ENCODE data around the gene KLRC3. TPM values are rescaled to one million over a fixed set of nuclear protein-coding genes. Genes with fewer than 3 reads are reported as not detected.

KLRC3 gene
- total RNA-seq, 3 donors from 2014 or later (not counting 1 experiment from before 2014, with no cell fraction given), result 10.7 to 69.1 (median 49.8) TPM

GRCh38 chr12:10365696-10366405, 54.5 kb downstream of the KLRC3 start:
- peak overlapping the region; percentile 70 for H3K4me3 ChIP-seq (ENCODE audit: low read length)
- no peaks in the 10 kb centered on the region for H3K27me3 ChIP-seq (ENCODE audit: control insufficient read depth, insufficient read depth, low read length)
- ATAC-seq (no peak), DNase-seq (peak in 1 of 2 donors; percentile 35)
- Mint-ChIP-seq H3K27me3 (ENCODE audit: low read depth in 2 of 2) (no peaks in the 10 kb centered on the region), H3K27ac (no peak overlapping the region), H3K4me1 (peaks cover 23 to 40% of the 10 kb centered on the region in 2 donors), H3K9me3 (peaks cover 0 to 2% of the 10 kb centered on the region in 2 donors), H3K4me3 (no peak overlapping the region), H3K36me3 (peaks cover 29% of the 10 kb centered on the region)
- no peaks in the 10 kb centered on the region for H3K9me3 ChIP-seq (ENCODE audit: control insufficient read depth, insufficient read depth, low read length)
- WGBS (ENCODE audit: insufficient coverage), result 41% methylated on average over 6 of the region's 6 CpGs
- TF ChIP-seq CTCF (IDR thresholded peaks at IDR 0.05), result no peak
- H3K4me1 ChIP-seq (ENCODE audit: control insufficient read depth, insufficient read depth, low read length), result peaks cover 68% of the 10 kb centered on the region
- intact Hi-C loops (cut with micrococcal nuclease), result loop anchor here (2.0 to 5.0 kb wide), 5 partner anchors 17 to 386 kb away; partner anchors contain the start of gene KLRD1
- H3K36me3 ChIP-seq (ENCODE audit: control insufficient read depth, insufficient read depth, low read length), result peaks cover 30% of the 10 kb centered on the region
- peak overlapping the region; percentile 83 for H3K27ac ChIP-seq (ENCODE audit: low read length)

GRCh38 chr12:10364815-10365622, 55.4 kb downstream of the KLRC3 start:
- peak; percentile 51 to 90 for DNase-seq
- TF ChIP-seq CTCF (IDR thresholded peaks at IDR 0.05), result no peak
- peaks cover 23 to 40% of the 10 kb centered on the region in 2 donors for H3K4me1 Mint-ChIP-seq
- peaks cover 22% of the 10 kb centered on the region for H3K36me3 Mint-ChIP-seq
- no peak overlapping the region for H3K27ac Mint-ChIP-seq
- no peaks in the 10 kb centered on the region for H3K9me3 ChIP-seq (ENCODE audit: control insufficient read depth, insufficient read depth, low read length)
- H3K9me3 Mint-ChIP-seq, result peaks cover 0 to 2% of the 10 kb centered on the region in 2 donors
- H3K36me3 ChIP-seq (ENCODE audit: control insufficient read depth, insufficient read depth, low read length), result peaks cover 21% of the 10 kb centered on the region
- no peak overlapping the region for H3K4me3 Mint-ChIP-seq
- peak overlapping the region; percentile 70 for H3K4me3 ChIP-seq (ENCODE audit: low read length)
- H3K27ac ChIP-seq (ENCODE audit: low read length), result peak overlapping the region; percentile 83
- H3K27me3 Mint-ChIP-seq (ENCODE audit: low read depth in 2 of 2), result no peaks in the 10 kb centered on the region
- intact Hi-C loops (cut with micrococcal nuclease), result loop anchor here (2.0 to 5.0 kb wide), 4 partner anchors 30 to 387 kb away; partner anchors contain the start of gene KLRD1
- no peaks in the 10 kb centered on the region for H3K27me3 ChIP-seq (ENCODE audit: control insufficient read depth, insufficient read depth, low read length)
- peak; percentile 74 to 83 (median 80) for ATAC-seq
- under 1% methylated on average over 15 of the region's 15 CpGs for WGBS (ENCODE audit: insufficient coverage)
- H3K4me1 ChIP-seq (ENCODE audit: control insufficient read depth, insufficient read depth, low read length), result peaks cover 63% of the 10 kb centered on the region

DNA sequence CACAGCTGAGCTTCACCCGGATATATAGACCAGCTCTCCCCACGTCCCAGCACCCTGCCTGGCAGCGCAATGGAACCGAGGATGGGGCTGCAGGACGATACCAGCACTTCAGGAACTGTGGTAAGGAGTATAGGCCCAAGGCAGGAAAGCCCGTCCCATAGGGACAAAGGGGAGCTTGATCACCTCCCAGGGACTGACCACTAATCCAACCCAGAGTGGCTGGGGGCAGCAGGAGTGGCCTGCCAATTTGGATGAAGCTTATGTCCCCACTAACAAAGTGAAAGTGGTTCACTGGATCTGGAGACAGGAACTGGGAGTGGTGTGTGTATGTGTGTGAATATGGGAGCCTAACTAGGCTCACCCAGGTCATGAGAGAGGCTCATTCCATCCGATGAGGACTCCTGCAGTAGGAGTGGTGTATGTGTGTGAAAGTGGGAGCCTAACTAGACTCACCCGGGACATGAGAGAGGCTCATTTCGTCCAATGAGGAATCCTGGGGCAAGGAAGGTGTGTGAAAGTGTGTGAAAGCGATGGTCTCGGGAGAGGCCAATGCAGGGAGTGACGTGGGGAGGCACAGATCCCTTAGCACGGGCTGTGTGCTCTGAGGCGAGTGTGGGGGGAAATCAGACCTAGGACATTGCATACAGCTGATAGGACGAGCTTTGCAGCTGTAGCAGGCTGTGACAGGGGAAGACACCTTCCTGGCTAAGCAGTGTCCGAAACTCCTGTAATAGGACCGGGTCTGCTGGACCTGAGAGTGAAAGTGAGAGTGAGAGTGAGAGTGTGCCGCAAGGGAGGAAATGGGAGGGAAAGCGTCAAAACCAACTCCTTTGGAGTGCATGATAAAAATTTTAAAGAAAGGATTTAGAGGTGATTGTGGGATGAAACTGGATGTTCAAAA, 56.2 kb downstream of the KLRC3 start:
- Histone ChIP-seq H3K9me3 (ENCODE audit: control insufficient read depth, insufficient read depth, low read length) (no peaks in the 10 kb centered on the region), H3K4me1 (ENCODE audit: control insufficient read depth, insufficient read depth, low read length) (peaks cover 56% of the 10 kb centered on the region), H3K36me3 (ENCODE audit: control insufficient read depth, insufficient read depth, low read length) (peaks cover 21% of the 10 kb centered on the region), H3K4me3 (ENCODE audit: low read length) (peak overlapping the region; percentile 70), H3K27me3 (ENCODE audit: control insufficient read depth, insufficient read depth, low read length) (no peaks in the 10 kb centered on the region), H3K27ac (ENCODE audit: low read length) (peak overlapping the region; percentile 83)
- ATAC-seq (peak; percentile 52 to 71 (median 58)), DNase-seq (peak in 1 of 2 donors; percentile 68)
- intact Hi-C loops (cut with micrococcal nuclease), result loop anchor here (2.0 kb wide), 1 partner anchor 31 kb away; no protein-coding TSS in a partner anchor
- Mint-ChIP-seq H3K27me3 (ENCODE audit: low read depth in 2 of 2) (no peaks in the 10 kb centered on the region), H3K27ac (no peak overlapping the region), H3K4me3 (no peak overlapping the region), H3K9me3 (peaks cover 0 to 2% of the 10 kb centered on the region in 2 donors), H3K4me1 (peaks cover 26 to 41% of the 10 kb centered on the region in 2 donors), H3K36me3 (peaks cover 22% of the 10 kb centered on the region)
- no peak for TF ChIP-seq CTCF (IDR thresholded peaks at IDR 0.05)
- WGBS (ENCODE audit: insufficient coverage), result 28% methylated on average over 19 of the region's 19 CpGs
